HG02623 (cell line): Measurements from ENCODE around the gene KCTD2.

Experiments
- ATAC-seq: cut with Tn5 transposase; IDR thresholded peaks from one replicate; pipeline ENCODE4 v1.9.1; 2021; ENCODE audit warnings: moderate library complexity; ENCODE audit not compliant: unreplicated experiment

KCTD2 gene

GRCh38 chr17:75094871-75095399 is 47.9 kb downstream of the KCTD2 start:
- no peak for ATAC-seq

GRCh38 chr17:75096082-75096625 is 49.1 kb downstream of the KCTD2 start:
- ATAC-seq: no peak

GRCh38 chr17:75097865-75098264 is 50.8 kb downstream of the KCTD2 start:
- ATAC-seq: no peak

- ATAC-seq: no peak
Measured at GRCh38 chr17:75098861-75099260, 51.8 kb downstream of the KCTD2 start.

GRCh38 chr17:75099881-75100595 is 53.0 kb downstream of the KCTD2 start:
- no peak for ATAC-seq

GRCh38 chr17:75102385-75102821 is 55.4 kb downstream of the KCTD2 start:
- no peak for ATAC-seq

GRCh38 chr17:75103601-75104554 is 56.9 kb downstream of the KCTD2 start:
- ATAC-seq: no peak

- ATAC-seq: no peak
Measured at GRCh38 chr17:75105126-75106080, 58.4 kb downstream of the KCTD2 start.

- ATAC-seq: no peak
Measured at GRCh38 chr17:75108193-75108592, 61.2 kb downstream of the KCTD2 start.

- ATAC-seq: no peak
Measured at GRCh38 chr17:75109046-75109406, 62.0 kb downstream of the KCTD2 start.

GRCh38 chr17:75109407-75110233 is 62.6 kb downstream of the KCTD2 start, which contains the start of gene ARMC7:
TSS of gene ARMC7 (plus strand) at chr17:75109969. CDS start at chr17:75110289, 320 bp downstream.
- peak; percentile 65 for ATAC-seq

GRCh38 chr17:75110234-75110937 is 63.4 kb downstream of the KCTD2 start:
- no peak for ATAC-seq

GRCh38 chr17:75111777-75112335 is 64.8 kb downstream of the KCTD2 start:
- ATAC-seq: no peak

- ATAC-seq: no peak
Measured at GRCh38 chr17:75113798-75114551, 67.0 kb downstream of the KCTD2 start.

- ATAC-seq: no peak
Measured at GRCh38 chr17:75114552-75115314, 67.7 kb downstream of the KCTD2 start.
